T47D (cell line): Measurements from ENCODE around the gene CYP2A13.
"Not testable (repeated sequence)": the region's sequence is repeated elsewhere in the genome, so short reads cannot be mapped to it uniquely, and the experiment has no call there.

Experiments used
- DNase-seq, 2 experiments: peaks; one replicate each; pipeline versions ENCODE4 v3.0.0 to v3.0.0-alpha.2; 2011 to 2012; ENCODE audit warnings: low read depth in 1 of 2, low spot score in 1 of 2
- JUND ChIP-seq: IDR thresholded peaks from 2 replicates; pipeline ENCODE4 v1.6.1; 2012; ENCODE audit warnings: low read depth
- in situ Hi-C: cut with HindIII; loops from 2 replicates; pipeline ENCODE4 v1.10.0; 2016; ENCODE audit warnings: low sequenced_read_pairs, low pct_unique_long_range_greater_than_20kb

Gene CYP2A13

GRCh38 chr19:41098762-41099161 lies 10.5 kb downstream of the CYP2A13 start:
- in situ Hi-C loops = no loop called here
- no peak for TF ChIP-seq JUND
- peak in 1 of 2 experiments; percentile 22 for DNase-seq

- DNase-seq, in situ Hi-C loops: not testable (repeated sequence)
Observed at GRCh38 chr19:41102210-41102609, 14.0 kb downstream of the CYP2A13 start.

- in situ Hi-C loops = no loop called here
- no peak for DNase-seq
- TF ChIP-seq JUND = no peak
Observed at GRCh38 chr19:41106177-41106576, 17.9 kb downstream of the CYP2A13 start.

- DNase-seq = no peak
- in situ Hi-C loops = no loop called here
- no peak for TF ChIP-seq JUND
Observed at GRCh38 chr19:41111296-41111695, 23.0 kb downstream of the CYP2A13 start.

- in situ Hi-C loops = no loop called here
- DNase-seq = no peak
- TF ChIP-seq JUND = no peak
Observed at GRCh38 chr19:41111750-41112295, 23.6 kb downstream of the CYP2A13 start.

- in situ Hi-C loops = no loop called here
- no peak for TF ChIP-seq JUND
- DNase-seq = peak in 1 of 2 experiments; percentile 61
Observed at GRCh38 chr19:41112728-41113290, 24.6 kb downstream of the CYP2A13 start.

- TF ChIP-seq JUND = no peak
- in situ Hi-C loops = no loop called here
- no peak for DNase-seq
Observed at GRCh38 chr19:41114132-41114531, 25.9 kb downstream of the CYP2A13 start, which contains the start of gene CYP2F1. Gene CYP2F1 (plus strand): TSS chr19:41114432. CDS start chr19:41116189, 1,757 bp downstream.

GRCh38 chr19:41116261-41116660 lies 28.0 kb downstream of the CYP2A13 start:
- no peak for DNase-seq
- no peak for TF ChIP-seq JUND
- in situ Hi-C loops = no loop called here

GRCh38 chr19:41120929-41121911 lies 33.0 kb downstream of the CYP2A13 start:
- in situ Hi-C loops = not testable (repeated sequence)

GRCh38 chr19:41122846-41123245 lies 34.6 kb downstream of the CYP2A13 start:
- DNase-seq, in situ Hi-C loops: not testable (repeated sequence)

More at GRCh38 chr19:41120929-41121911, 33.0 kb downstream of the CYP2A13 start:
- DNase-seq = not testable (repeated sequence)

- no peak for TF ChIP-seq JUND
- DNase-seq = no peak
- in situ Hi-C loops = no loop called here
Observed at GRCh38 chr19:41123716-41124294, 35.6 kb downstream of the CYP2A13 start.

GRCh38 chr19:41126765-41127203 lies 38.5 kb downstream of the CYP2A13 start:
- in situ Hi-C loops = not testable (repeated sequence)
- DNase-seq = peak in 1 of 2 experiments; percentile 39

- in situ Hi-C loops = not testable (repeated sequence)
Observed at GRCh38 chr19:41127362-41127761, 39.1 kb downstream of the CYP2A13 start.

GRCh38 chr19:41127801-41128300 lies 39.6 kb downstream of the CYP2A13 start:
- DNase-seq = peak in 1 of 2 experiments; percentile 47
- in situ Hi-C loops = not testable (repeated sequence)

More at GRCh38 chr19:41127362-41127761, 39.1 kb downstream of the CYP2A13 start:
- DNase-seq = not testable (repeated sequence)
